Head of caudate nucleus (tissue), 42 donors: Measurements from ENCODE around the gene ARL8B.
"Not testable (repeated sequence)": the region's sequence is repeated elsewhere in the genome, so short reads cannot be mapped to it uniquely, and the experiment has no call there.

Source experiments
- DNase-seq, 42 donors: peaks; one replicate each; pipeline versions ENCODE4 v3.0.0 to v3.0.0-alpha.2; 2020 to 2021; ENCODE audit warnings: mixed read lengths in 7 of 42
- intact Hi-C: fragments of 100-400 bp; cut with DNase I; formaldehyde crosslinking; loops from one replicate; pipeline ENCODE4 v1.15.0; 2022

Gene ARL8B

DNA sequence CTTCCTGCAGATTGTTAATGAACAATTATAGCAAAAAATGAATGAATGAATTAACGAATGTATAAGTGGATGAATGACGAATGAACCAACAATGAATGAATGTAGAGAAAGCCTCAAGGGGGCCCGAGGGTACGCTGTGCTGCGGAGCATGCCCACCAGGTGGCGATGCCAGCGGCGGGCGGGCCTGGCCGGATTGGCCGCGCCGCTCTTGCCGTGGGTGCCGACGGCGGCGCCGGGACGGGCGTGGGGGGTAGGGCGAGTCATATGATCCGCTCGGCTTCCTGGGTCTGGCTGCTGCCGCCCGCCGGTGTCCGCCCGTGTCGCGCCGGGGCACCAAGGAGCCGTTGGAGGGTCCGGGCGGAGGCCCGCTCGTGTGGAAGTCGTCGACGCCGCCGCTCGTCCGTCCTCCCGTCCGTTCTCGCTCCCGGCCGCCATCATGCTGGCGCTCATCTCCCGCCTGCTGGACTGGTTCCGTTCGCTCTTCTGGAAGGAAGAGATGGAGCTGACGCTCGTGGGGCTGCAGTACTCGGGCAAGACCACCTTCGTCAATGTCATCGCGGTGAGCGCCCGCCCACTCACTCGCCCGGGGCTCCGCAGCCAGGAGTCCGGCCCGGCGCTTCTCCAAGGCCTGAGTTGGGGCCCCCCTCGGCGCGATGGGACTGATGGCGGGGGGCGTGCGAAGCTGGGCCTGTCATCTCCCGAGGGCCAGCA is at the start of gene ARL8B:
Gene ARL8B (plus strand): TSS at position 263 of the 711 bp plus-strand sequence. CDS start 174 bp downstream, at position 437.
- intact Hi-C loops: loop anchor here (5.0 to 10.0 kb wide), 2 partner anchors 65 to 627 kb away; partner anchors contain the start of genes EDEM1 and ITPR1
- peak; percentile 78 to 97 (median 94) for DNase-seq

DNA sequence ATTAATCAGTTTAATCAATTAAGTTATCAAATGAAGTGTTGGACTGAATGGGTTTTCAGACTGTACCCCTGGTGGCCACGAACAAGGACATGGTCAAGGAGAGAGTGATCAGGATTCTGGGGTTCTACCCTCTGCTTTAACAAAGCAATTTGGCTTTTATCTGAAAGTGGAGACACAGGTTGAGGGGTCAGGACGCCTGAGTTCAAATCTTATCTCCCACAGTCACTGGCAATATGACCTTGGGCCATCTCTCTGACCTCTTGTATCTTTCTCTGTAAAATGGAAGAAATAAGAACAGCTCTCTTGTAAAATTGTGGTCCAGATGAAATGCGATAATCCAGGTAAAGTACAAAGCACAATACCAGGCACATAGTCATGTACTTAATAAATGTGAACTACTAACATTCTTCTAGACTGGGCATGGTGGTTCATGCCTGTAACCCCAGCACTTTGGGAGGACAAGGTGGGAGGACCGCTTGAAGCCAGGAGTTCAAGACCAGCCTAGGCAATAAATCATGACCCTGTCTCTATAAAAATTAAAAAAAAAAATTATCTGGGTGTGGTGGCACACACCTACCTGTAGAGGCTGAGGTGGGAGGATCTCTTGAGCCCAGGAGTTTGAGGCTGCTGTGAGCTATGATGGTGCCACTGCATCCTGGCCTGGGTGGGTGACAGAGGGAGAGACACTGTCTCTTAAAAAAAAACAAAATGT is 48.6 kb upstream of the ARL8B start:
- DNase-seq: peak in 1 of 42 donors; percentile 9
- intact Hi-C loops: no loop called here

DNA sequence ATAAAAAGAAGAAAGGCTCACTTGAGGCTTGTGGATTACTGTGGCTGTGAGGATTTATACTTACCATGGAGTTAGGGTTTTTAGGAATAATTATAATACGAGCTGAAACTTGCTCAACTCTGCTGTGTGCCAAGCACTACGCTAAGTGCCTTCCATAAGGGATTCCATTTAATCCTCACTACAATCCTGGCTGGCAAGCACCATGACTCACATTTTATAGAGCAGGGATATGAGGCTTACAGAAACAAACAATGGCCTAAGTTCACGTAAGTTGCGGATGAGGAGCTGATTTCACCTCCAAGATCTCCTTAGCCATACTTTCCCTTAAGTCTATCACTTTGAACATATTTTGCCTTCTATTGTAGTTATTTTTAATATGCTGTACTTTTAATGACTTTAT is 43.9 kb upstream of the ARL8B start:
- DNase-seq: no peak
- intact Hi-C loops: no loop called here

DNA sequence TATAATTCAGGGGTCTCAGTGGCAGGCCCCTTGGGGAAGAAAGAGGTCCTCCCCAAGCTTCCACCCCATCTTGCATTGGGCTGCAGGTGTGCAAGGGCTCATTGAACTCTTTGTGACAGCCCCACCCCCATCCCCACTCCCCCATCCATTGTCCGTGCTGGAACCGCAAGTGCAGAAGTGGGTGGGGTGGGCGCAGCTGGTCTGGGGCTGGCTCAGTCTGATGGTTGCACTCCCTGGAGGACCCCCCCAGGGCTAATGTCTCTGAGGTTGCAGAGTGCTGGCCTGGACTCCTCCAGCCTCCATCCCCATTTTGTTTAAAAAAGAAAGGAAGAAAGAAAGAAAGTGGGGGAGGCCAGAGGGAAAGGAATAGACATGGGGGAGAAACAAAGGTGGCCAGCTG is 42.3 kb upstream of the ARL8B start:
- DNase-seq: peak in 1 of 42 donors; percentile 11
- intact Hi-C loops: no loop called here

DNA sequence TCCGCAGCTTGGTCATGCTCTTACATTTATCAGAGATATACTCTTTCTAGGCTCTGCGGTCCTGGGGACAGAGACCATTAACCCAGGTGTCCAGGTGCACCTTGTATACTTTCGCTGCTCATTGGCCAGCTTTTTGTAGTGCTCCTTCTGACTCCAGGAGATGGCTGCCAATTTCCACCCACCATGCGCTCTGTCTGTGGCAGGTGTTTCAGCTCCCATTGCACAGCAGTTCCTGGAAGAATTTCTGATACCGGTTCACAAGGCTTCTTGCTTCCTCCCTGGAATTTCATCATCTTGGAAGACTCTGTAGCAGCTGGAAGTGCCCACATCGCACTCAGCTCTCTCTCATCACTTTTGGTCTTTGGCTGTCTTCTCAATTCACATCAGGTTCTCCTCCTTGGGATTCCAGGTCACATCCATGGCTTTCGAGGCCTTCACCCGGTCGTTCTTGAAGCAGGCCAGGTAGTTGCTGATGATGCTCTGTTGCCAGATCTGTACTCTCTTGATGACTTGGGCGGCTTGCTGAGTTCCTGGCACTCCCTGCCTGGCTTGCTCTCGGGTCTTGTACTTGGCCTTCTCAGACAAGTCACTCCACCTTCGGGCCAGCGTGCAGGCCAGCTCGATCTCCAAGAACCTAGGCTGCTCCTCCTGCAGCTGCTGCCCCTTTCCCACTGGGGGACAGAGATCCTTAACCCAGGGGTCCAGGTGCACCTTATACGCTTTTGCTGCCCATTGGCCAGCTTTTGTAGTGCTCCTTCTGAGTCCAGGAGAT is 41.1 kb upstream of the ARL8B start:
- intact Hi-C loops: no loop called here

DNA sequence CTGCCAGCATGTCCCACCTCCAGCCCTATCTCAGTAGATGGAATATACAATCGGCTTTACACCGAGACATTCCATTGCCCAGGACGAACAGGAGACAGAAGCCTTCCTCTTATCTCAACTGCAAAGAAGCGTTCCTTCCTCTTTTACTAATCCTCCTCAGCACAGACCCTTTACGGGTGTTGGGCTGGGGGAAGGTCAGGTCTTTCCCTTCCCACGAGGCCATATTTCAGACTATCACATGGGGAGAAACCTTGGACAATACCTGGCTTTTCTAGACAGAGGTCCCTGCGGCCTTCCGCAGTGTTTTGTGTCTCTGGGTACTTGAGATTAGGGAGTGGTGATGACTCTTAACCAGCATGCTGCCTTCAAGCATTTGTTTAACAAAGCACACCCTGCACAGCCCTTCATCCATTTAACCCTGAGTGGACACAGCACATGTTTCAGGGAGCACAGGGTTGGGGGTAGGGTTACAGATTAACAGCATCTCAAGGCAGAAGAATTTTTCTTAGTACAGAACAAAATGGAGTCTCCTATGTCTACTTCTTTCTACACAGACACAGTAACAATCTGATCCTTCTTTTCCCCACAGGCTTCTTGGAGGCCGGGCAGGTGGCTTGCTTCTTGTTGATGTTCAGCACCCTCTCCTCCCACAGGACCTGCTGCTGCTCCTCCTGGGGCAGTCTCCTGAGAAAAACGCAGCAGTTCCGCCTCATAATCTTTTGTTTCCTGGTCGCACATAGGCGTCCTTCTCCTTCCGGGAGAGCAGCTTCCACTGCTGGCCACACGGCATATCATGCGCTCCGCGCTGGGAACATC is 39.9 kb upstream of the ARL8B start:
- intact Hi-C loops: not testable (repeated sequence)
- DNase-seq: peak in 1 of 42 donors; percentile 2

More for the DNA sequence above, 41.1 kb upstream of the ARL8B start:
- DNase-seq: peak in 1 of 42 donors; percentile 31

DNA sequence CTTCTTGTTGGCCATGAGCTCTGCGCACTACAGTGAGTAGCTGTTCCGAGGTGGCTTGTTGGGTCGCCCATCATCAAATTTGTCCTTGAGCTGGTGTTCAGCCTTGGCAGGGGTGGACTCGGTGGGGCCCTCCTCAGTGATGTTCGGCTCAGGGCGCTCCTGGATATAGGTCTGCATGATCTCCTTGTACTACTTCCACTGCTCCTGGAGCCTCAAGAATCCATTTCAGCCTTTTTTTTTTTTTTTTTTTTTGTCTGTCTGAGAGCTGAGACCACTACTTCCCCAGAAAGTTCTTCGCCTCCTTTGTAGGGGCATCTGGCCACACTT is 39.3 kb upstream of the ARL8B start:
- intact Hi-C loops: no loop called here
- DNase-seq: peak in 1 of 42 donors; percentile 18

DNA sequence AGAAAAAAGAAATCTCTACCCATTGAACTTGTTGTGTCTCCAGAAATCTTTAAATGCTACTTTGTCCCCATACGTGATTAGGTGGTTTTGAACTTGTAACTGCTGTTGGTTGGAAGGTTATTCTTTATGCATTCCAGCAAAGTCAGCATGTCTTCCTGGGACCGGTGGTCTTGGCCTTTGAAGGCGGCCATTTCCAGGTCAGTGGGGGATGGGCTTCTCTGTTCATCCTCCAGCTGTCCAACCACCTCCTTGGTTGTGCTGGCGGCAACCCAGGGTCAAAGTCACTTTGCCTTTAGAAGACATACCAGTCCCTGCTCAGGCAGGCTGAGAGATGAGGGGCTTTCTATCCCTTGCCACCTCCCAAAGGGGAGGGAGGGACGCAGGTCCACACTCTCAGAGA is 37.9 kb upstream of the ARL8B start:
- peak in 1 of 42 donors; percentile 12 for DNase-seq
- intact Hi-C loops: no loop called here

DNA sequence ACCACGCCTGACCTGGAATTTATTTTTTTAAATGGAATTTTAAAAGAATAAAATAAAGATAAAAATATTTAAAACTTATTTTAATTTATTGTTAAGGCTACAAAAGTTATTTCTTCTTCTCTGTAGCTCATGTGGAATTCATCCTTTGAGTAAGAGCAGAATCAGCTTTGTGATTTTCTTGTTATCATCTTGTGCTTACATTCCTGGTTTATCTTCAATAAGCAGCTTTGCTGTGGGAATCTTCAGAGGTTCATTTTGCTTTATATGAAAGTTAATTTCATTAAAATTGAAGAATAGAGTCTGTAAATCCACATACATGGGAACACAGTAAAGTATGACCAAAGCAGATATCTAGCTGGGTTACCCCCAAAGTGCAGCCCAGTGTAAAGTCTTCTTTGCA is 35.4 kb upstream of the ARL8B start:
- intact Hi-C loops: no loop called here
- DNase-seq: no peak

DNA sequence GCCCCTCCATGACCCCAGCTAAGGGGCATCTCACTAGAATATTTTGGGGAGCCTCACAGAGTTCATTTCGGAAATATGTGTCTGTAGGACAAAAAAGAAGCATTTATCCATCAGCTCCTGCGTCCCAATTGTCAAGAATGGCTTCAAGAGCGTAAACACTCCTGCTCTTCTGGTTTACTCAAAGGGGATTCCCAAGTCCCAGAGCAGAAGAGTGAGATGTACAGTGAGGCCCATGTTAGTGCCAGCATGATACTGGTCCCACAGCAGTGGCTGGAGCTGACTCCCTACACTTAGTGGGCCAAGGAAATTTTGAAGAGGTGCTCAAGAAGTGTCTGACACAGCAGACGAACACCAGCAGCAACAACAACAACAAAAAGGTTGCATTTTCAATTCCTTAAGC is 34.9 kb upstream of the ARL8B start:
- DNase-seq: no peak
- intact Hi-C loops: no loop called here

DNA sequence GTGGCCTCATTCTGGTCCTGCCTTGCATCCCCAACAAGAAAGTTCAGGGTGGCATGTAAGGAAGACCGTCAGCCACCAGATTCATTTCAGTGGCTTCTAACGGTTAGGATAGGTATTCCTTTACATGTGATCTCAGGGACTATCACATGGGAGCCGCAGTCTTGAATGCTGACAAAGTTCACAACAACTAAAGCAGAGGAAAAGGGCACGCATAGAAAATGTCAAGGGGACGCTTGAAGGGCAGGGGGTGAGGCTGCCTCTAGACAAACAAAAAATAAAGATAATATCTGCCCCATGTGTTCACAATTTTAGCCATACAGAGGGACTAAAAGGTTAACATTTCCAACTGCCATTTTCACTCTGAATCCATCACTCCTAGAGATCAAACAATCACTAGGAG is 31.9 kb upstream of the ARL8B start:
- intact Hi-C loops: no loop called here
- no peak for DNase-seq

DNA sequence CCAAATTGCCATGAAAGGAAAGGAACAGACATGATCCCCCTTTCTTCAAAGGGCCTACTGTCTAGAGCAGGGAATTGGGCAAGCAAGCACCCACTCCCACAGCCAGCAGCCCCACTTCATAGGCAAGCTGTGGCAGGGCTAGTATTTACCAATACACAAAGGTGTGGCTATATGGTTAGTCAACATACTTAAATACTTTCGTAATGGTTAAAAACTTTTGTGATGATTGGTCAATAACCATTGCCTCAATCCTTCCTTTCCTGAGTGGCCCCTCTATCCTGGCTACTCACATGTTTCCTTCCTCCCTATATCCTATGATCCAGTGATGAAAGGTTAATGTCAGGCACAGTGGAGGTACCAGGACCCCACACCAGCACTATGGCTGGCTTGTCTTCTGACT is 30.1 kb upstream of the ARL8B start:
- intact Hi-C loops: no loop called here
- no peak for DNase-seq

DNA sequence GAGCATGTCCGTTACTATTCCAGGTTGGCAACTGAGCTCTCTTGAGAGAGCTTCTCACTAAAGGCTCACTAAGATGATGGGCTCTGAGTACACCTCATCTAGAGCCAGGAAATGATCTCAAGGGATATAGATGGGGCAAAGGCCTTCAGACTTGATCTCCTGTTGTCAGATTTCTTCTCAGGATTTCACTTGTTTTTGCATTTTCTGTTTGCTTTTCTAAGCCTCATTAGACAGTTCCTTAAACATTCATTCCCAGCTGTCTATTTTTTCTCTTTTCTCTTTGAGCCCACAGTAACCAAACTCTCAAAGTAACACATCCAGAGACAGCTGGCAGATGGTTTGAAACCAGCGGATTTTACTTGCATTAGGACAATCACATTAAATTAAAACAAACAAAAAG is 28.4 kb upstream of the ARL8B start:
- no peak for DNase-seq

DNA sequence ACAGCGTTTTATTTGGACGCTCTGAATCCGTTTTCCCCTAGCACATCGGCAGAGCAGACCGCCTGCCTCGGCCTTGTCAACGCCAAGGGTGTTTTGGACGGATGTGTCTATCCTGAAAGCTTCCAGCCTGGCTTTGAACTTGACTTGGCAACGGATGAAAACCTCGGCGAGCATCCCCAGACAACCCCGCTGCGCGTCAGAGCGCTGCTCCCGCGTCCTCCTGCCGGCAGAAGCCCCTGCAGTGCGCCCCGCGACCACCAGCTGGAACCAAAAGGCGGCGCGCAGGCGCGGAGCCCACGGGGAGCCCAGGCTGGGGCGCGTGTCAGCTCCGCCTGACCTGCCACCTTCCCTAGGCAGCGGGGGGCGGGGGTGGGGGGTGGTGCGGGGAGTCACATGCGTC is 26.2 kb upstream of the ARL8B start:
- intact Hi-C loops: no loop called here
- peak in 38 of 42 donors; percentile 3 to 61 (median 20) for DNase-seq

More for the DNA sequence above, 28.4 kb upstream of the ARL8B start:
- intact Hi-C loops: no loop called here

DNA sequence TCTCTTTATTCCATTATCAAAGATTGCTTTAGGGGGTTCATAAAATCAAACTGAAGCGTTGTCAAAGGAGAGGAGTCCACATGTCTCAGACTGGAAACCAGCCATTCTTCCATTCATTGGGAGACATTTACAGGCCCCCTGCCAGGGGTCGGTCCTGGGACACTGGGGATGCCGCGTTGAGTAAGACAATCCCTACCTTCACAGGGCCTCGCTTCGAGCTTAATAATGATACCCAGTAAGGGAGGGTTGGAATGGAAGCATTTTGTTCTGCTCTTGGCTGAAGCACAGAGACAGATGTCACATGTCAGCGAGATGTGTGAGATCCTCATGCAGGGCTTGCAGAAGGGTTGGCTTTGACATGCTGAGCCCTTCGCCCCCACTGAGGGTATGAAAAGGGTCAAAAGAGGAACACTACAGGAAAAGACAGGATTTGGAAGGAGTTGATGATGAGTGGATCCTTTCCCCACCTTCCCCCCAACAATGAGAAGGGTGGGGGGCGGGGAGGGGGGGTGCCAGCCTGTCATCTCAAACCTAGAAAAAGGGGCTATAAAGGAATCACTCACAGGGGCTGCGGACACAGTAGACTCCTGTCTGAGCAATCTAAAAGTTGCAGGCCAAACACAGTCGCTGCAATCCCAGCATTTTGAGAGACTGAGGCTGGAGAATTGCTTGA is 25.6 kb upstream of the ARL8B start:
- intact Hi-C loops: no loop called here
- no peak for DNase-seq

DNA sequence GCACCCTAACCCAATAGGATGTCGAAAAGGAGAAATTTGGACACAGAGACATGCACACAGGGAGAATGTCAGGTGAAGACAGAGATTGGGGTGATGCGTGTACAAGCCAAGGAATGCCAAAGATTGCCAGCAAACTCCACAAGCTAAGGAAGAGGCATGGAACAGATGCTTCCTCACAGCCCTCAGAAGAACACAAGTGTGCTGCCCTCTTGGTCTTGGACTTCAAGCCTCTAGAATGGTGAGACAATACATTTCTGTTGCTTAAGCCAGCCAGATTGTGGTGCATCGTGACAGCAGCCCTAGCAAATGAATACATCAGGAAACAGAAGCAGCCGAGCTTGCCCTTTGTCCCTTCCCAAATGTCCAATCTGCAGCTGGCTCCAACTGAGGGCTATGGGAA is 23.7 kb upstream of the ARL8B start:
- no peak for DNase-seq
- intact Hi-C loops: no loop called here

DNA sequence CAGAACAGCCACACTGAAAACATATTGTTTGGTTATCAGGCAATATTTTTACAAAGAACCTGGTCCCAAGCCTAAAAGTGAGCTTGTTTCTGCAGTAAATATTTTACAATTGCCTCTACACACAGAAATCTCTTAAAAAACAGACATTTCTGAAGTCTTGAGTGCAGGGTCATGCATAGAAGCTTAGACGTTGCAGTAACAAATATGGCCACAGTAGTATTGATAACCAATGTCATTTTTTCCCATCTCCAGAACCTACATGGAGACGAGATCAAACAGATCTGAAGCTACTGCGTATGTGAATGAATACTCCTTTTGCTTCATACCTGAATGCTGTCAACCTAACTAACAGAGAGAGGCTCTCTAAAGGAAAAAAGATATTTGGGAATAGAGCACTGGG is 19.6 kb upstream of the ARL8B start:
- DNase-seq: no peak
- intact Hi-C loops: no loop called here

DNA sequence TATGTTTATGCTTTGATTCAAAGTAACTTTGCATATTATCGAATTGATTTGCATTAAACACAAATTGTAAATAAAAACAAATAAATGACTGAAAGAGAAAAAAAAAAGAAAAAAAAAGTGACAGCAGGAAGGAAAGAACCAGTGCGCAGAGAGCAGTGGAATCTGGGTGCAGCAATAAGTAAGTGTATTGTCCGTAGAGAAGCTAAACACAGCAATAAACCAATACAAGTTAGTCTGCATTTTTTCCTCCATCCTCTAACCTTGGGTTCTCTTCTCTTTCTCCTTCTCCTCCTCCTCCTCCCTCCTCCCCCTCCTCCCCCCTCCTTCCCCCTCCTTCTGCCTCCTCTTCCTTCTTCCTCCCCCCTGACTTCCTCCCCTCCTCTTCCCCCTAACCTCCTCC is 18.3 kb upstream of the ARL8B start:
- no peak for DNase-seq
- intact Hi-C loops: no loop called here

DNA sequence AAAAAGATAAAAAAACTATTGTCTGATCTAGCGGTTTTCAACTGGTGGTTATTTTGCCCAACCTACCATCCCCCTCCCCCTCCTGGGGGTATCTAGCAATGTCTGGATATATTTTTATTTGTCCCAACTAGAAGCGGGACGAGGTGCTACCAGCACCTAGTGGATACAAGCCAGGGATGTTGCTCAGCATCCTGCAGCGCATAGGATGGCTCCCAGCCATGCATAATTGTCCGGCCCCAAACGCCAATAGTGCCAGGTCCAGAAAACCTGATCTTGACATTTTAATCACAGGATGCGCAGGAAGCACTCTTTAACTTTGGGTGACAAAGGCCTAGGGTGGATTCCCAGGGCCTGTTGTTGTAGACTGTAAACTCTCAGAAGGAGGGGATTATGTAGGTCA is 17.0 kb upstream of the ARL8B start:
- no peak for DNase-seq
- intact Hi-C loops: no loop called here
